GM21367 (cell line): ENCODE measurements around the gene CCNT1.
"Not testable (repeated sequence)": the region's sequence is repeated elsewhere in the genome, so short reads cannot be mapped to it uniquely, and the experiment has no call there.

Source experiments
- ATAC-seq: cut with Tn5 transposase; IDR thresholded peaks from one replicate; pipeline ENCODE4 v1.9.1; 2021; ENCODE audit not compliant: unreplicated experiment

Gene CCNT1

GRCh38 chr12:48641752-48642555 lies 74.6 kb downstream of the CCNT1 start:
- not testable (repeated sequence) for ATAC-seq

- no peak for ATAC-seq
These were observed 75.7 kb downstream of the CCNT1 start for GRCh38 chr12:48640854-48641253.

- no peak for ATAC-seq
These were observed 76.1 kb downstream of the CCNT1 start for GRCh38 chr12:48640428-48640827.
